Choroid plexus epithelial cell (primary cell): ENCODE data around the gene HAO2.
"Not testable (repeated sequence)": the region's sequence is repeated elsewhere in the genome, so short reads cannot be mapped to it uniquely, and the experiment has no call there.

Experiments
- DNase-seq: peaks from one replicate; pipeline ENCODE4 v3.0.0-alpha.2; 2010; ENCODE audit warnings: low read depth
- H3K4me3 ChIP-seq: 2 replicates; pipeline ENCODE4 v1.5.1; 2011; ENCODE audit warnings: low read depth, mild to moderate bottlenecking, control low read depth, low read length, moderate library complexity
- TF ChIP-seq, protein P1 (sequence below): conservative IDR thresholded peaks from 2 replicates; pipeline ENCODE4 v1.5.1; 2011; ENCODE audit warnings: low read depth, mild to moderate bottlenecking, control low read depth, inconsistent platforms, low read length, moderate library complexity

HAO2 gene

DNA sequence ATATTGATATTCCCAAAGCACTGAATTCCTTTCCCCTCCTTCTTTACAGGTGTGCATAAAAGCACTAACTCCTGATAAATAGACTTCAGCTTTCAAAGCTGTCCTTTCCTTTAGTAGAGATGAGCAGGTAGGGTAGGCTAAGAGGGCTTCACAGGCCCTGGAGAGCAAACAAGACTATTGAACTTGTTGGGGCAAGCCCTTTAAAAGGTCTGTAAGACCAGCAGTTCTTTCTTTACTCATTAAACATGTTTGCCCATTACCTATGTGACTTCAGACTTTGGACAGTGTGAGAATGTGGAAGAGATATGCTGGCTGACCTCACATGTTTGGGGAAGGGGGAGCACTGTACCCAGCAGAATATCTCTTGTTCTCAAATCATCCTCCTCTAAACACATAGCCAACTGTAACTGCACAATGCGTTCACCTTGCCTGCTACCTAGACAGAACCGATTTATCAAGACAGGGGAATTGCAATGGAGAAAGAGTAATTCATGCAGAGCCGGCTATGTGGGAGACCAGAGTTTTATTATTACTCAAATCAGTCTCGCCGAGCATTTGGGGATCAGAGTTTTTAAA lies 27.1 kb upstream of the HAO2 start:
- TF ChIP-seq, protein P1, sequence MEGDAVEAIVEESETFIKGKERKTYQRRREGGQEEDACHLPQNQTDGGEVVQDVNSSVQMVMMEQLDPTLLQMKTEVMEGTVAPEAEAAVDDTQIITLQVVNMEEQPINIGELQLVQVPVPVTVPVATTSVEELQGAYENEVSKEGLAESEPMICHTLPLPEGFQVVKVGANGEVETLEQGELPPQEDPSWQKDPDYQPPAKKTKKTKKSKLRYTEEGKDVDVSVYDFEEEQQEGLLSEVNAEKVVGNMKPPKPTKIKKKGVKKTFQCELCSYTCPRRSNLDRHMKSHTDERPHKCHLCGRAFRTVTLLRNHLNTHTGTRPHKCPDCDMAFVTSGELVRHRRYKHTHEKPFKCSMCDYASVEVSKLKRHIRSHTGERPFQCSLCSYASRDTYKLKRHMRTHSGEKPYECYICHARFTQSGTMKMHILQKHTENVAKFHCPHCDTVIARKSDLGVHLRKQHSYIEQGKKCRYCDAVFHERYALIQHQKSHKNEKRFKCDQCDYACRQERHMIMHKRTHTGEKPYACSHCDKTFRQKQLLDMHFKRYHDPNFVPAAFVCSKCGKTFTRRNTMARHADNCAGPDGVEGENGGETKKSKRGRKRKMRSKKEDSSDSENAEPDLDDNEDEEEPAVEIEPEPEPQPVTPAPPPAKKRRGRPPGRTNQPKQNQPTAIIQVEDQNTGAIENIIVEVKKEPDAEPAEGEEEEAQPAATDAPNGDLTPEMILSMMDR: no peak
- DNase-seq: no peak
- H3K4me3 ChIP-seq: no peak overlapping the region

DNA sequence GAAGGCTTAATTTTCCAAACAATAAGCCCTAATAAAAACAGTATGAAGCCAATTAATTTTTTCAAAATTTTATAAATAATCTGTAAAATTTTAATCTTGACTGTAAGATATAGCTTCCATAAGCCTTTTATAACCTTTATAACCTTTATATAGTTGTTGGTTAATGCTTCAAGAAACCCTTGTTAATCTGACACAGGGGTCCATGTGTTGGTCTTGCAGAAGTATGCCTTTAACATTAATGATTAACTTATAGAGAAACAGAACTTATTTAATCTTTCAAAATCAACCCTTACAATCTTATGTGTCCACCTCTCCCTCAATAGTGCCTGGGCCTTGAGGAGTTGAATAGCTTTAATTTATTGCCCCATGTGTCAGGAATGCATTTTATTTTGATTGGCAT lies 23.2 kb upstream of the HAO2 start:
- DNase-seq: no peak
- TF ChIP-seq, protein P1: no peak
- no peak overlapping the region for H3K4me3 ChIP-seq

DNA sequence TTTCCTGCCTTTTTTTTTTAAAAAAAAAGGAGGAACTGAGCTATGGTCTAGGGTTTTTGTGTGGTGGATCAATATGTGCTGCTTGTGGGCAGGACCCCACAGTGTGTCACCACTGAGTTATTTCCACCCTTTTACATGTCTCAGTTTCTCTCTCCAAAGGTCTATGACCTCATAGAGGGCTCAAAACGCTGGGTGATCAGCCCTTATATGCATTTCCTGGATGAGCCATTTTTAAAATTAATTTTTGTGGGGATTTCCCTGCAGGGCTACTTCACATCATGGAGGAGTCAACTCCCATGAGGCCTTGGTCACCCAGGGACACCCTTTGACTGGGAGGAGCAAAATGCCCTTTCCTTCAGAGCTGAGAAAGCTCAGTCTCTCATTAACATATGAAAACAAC lies 20.7 kb upstream of the HAO2 start:
- no peak overlapping the region for H3K4me3 ChIP-seq
- DNase-seq: peak; percentile 47
- TF ChIP-seq, protein P1: no peak

DNA sequence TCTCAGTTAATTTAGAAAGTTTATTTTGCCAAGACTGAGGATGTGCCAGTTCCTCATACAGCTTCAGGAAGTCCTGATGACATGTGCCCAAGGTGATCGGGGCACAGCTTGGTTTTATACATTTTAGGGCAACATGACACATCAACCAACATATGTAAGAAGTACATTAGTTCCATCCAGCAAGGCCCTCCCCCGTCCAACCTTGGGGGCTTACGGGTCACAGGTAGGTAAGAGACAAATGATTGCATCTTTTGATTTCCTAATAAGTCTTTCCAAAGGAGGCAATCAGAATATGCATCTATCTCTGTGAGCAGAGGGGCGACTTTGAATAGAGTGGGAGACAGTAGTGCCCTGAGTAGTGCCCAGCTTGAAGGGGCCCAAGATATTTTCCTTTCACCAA lies 19.6 kb upstream of the HAO2 start:
- H3K4me3 ChIP-seq: no peak overlapping the region
- no peak for DNase-seq
- TF ChIP-seq, protein P1: no peak

DNA sequence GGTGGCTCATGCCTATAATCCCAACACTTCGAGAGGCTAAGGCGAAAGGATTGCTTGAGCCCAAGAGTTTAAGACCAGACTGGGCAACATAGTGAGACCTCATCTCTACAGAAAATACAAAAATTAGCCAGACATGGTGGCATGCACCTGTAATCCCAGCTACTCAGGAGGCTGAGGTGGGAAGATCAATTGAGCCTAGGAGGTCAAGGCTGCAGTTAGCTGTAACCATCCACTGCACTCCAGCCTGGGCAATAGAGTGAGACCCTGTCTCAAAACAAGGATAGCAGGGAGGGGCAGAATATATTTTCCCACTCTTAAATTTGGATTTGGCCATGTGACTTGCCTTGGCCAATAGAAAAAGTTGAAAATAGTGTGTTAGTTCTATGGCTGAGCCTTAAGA lies 17.7 kb upstream of the HAO2 start:
- H3K4me3 ChIP-seq, DNase-seq: not testable (repeated sequence)

DNA sequence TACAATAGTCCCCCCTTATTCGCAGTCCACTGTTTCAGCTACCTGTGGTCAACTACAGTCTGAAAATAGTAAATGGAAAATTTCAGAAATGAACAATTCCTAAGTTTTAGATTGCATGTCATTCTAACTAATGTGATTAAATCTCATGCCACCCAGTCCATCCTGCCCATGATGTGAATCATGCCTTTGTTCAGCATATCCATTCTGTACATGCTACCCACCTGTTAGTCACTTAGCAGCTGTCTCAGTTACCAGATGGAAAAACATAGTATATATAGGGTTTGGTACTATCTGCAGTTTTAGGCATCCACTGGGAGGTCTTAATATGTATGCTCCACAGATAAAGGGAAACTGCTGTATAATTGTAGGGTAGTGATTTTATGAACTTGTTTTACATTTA lies 16.6 kb upstream of the HAO2 start:
- no peak overlapping the region for H3K4me3 ChIP-seq
- DNase-seq: no peak
- TF ChIP-seq, protein P1: no peak

DNA sequence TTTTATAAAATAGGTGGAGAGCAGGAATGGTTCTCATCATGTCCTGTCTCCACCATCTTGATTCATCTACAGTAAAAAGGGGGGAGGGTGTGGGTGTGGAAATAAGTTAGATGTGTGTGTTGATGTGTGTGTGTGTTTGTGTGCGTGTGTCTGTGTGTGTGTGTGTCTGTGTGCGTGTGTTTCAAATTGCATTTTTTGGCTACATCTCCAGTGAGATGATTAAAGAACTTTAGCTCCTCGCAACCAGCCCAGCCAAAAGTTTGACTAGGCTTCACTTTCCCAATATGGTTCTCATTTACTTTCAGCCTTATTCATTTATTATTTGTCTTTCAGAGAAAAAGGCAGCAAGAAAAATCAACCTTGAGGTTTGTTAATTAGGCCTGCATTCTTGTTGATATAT lies 14.7 kb upstream of the HAO2 start:
- TF ChIP-seq, protein P1: no peak
- H3K4me3 ChIP-seq: no peak overlapping the region
- no peak for DNase-seq

DNA sequence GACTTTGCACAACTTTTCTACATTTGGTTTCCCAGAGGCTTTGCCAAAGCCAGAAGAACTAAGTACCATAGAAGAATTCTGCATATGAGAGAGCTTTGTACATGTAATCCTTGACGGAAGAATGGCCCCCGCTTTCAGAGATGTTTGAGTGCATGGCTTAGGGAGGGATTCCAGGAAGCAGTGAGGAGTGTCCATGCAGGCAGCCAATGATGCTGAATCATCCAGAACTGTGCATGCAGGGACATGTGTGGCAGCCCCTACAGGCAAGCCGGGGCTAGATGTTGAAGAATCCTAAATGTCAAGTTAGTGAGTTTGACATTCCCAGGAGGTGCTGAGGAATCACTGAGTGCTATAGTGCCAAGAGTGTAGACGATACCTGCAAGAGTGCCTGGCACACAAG lies 9.9 kb upstream of the HAO2 start:
- DNase-seq: no peak

More for the DNA sequence above, 9.9 kb upstream of the HAO2 start:
- TF ChIP-seq, protein P1: no peak
- H3K4me3 ChIP-seq: no peak overlapping the region
